SK-N-SH (cell line): Measurements from ENCODE around the gene SLC25A21. TPM values are rescaled to one million over a fixed set of nuclear protein-coding genes. Genes with fewer than 3 reads are reported as not detected.

Experiments
- CTCF ChIA-PET: fragments of 300-600, 350-600 bp; formaldehyde crosslinking; extraction: SDS; loops from one replicate; lab custom pipeline; 2021; lab: Yijun Ruan, JAX
- POLR2A ChIA-PET: fragments of 350-600 bp; sonication (Branson Sonifier 250); formaldehyde crosslinking; extraction: SDS; loops from one replicate; lab custom pipeline; 2020; ENCODE audit warnings: antibody characterized with exemption, inconsistent platforms; lab: Yijun Ruan, JAX
- DNase-seq: peaks from one replicate; pipeline ENCODE4 v3.0.0; 2012
- H2AFZ ChIP-seq: fragments of 200-600 bp; sonication (generic); 2 replicates; pipeline ENCODE4 v1.8.1; 2016; ENCODE audit warnings: antibody characterized with exemption, mild to moderate bottlenecking, low read depth
- H3F3A ChIP-seq: fragments of 200-600 bp; sonication (generic); replicated peaks from 2 replicates; pipeline ENCODE3; 2016; ENCODE audit warnings: antibody characterized with exemption, mild to moderate bottlenecking; ENCODE audit not compliant: insufficient read depth
- H3K27ac ChIP-seq, 2 experiments: fragments of 200-500 bp in 1 of 2; fragments of 200-600 bp in 1 of 2; sonication (Bioruptor generic) in 1 of 2; sonication (generic), shearing (Covaris generic) in 1 of 2; 2 replicates each; pipeline versions ENCODE4 v1.5.1 to v1.6.1; 2014 to 2016; ENCODE audit warnings: low read depth in 2 of 2, inconsistent platforms in 1 of 2, low read length in 1 of 2, mild to moderate bottlenecking in 1 of 2, mixed read lengths in 1 of 2
- H3K27me3 ChIP-seq: fragments of 200-600 bp; sonication (generic), shearing (Covaris generic); 2 replicates; pipeline ENCODE4 v1.6.1; 2016; ENCODE audit warnings: mixed run types; ENCODE audit not compliant: insufficient read depth
- H3K36me3 ChIP-seq, 2 experiments: fragments of 200-500 bp in 1 of 2; fragments of 200-600 bp in 1 of 2; sonication (Bioruptor generic) in 1 of 2; sonication (generic) in 1 of 2; replicated peaks in 1 of 2; 2 replicates each; pipeline versions ENCODE3 to v1.5.1; 2014 to 2016; ENCODE audit warnings: low read length in 1 of 2, mild to moderate bottlenecking in 1 of 2; ENCODE audit not compliant: insufficient read depth in 2 of 2, control insufficient read depth in 1 of 2
- H3K4me1 ChIP-seq, 2 experiments: fragments of 200-500 bp in 1 of 2; fragments of 200-600 bp in 1 of 2; sonication (Bioruptor generic) in 1 of 2; sonication (generic), shearing (Covaris generic) in 1 of 2; 2 replicates each; pipeline versions ENCODE4 v1.5.1 to v1.6.1; 2014 to 2016; ENCODE audit warnings: low read depth in 1 of 2, low read length in 1 of 2, mixed run types in 1 of 2; ENCODE audit not compliant: insufficient read depth in 2 of 2, control insufficient read depth in 1 of 2
- H3K4me2 ChIP-seq: fragments of 200-600 bp; sonication (generic), shearing (Covaris generic); 2 replicates; pipeline ENCODE4 v1.6.1; 2017; ENCODE audit warnings: mixed run types
- H3K4me3 ChIP-seq, 2 experiments: fragments of 200-500 bp in 1 of 2; fragments of 200-600 bp in 1 of 2; sonication (Bioruptor generic) in 1 of 2; sonication (generic), shearing (Covaris generic) in 1 of 2; 2 replicates each; pipeline versions ENCODE4 v1.5.1 to v1.8.1; 2014 to 2016; ENCODE audit warnings: low read depth in 2 of 2, inconsistent platforms in 1 of 2, low read length in 1 of 2, mild to moderate bottlenecking in 1 of 2, mixed read lengths in 1 of 2, moderate library complexity in 1 of 2
- H3K79me2 ChIP-seq: fragments of 200-600 bp; sonication (generic); 2 replicates; pipeline ENCODE4 v1.8.1; 2017; ENCODE audit warnings: mild to moderate bottlenecking; ENCODE audit not compliant: insufficient read depth
- H3K9ac ChIP-seq: fragments of 200-600 bp; sonication (generic); 2 replicates; pipeline ENCODE4 v1.6.1; 2017; ENCODE audit warnings: mixed run types
- H3K9me2 ChIP-seq: fragments of 200-600 bp; sonication (generic); 2 replicates; pipeline ENCODE4 v1.6.1; 2017; ENCODE audit warnings: mixed run types
- H3K9me3 ChIP-seq: fragments of 200-600 bp; sonication (generic); 2 replicates; pipeline ENCODE4 v1.6.1; 2017; ENCODE audit warnings: mixed run types, mild to moderate bottlenecking, moderate library complexity
- H4K20me1 ChIP-seq: fragments of 200-600 bp; sonication (generic); 2 replicates; pipeline ENCODE4 v1.6.1; 2017; ENCODE audit warnings: mild to moderate bottlenecking, mixed run types; ENCODE audit not compliant: insufficient read depth
- EP300 ChIP-seq, 2 experiments: IDR thresholded peaks; 2 replicates each; pipeline versions ENCODE4 v1.4.0 to v1.6.1; 2012; ENCODE audit warnings: borderline replicate concordance in 1 of 2, low read depth in 1 of 2, low read length in 1 of 2
- EZH2phosphoT487 ChIP-seq: fragments of 200-600 bp; sonication (generic); IDR thresholded peaks from 2 replicates; pipeline ENCODE4 v1.6.1; 2017; ENCODE audit warnings: low read depth, mixed run types, mild to moderate bottlenecking, antibody characterized with exemption, moderate library complexity, borderline replicate concordance
- FOXM1 ChIP-seq: IDR thresholded peaks from 2 replicates; pipeline ENCODE4 v1.4.0; 2012; ENCODE audit warnings: low read depth, mild to moderate bottlenecking
- GATA2 ChIP-seq: sonication (generic); formaldehyde crosslinking; IDR thresholded peaks from 2 replicates; pipeline ENCODE4 v1.5.0; 2020; ENCODE audit warnings: mild to moderate bottlenecking, missing genetic modification reagents
- MEF2A ChIP-seq: IDR thresholded peaks from 2 replicates; pipeline ENCODE4 v1.4.0; 2012; ENCODE audit warnings: low read depth, borderline replicate concordance
- MXI1 ChIP-seq: IDR thresholded peaks from 2 replicates; pipeline ENCODE4 v1.6.1; 2012; ENCODE audit warnings: mild to moderate bottlenecking, low read depth, low read length, improper control_type of control experiment
- NFIC ChIP-seq: IDR thresholded peaks from 2 replicates; pipeline ENCODE4 v1.4.0; 2012; ENCODE audit warnings: borderline replicate concordance
- RAD21 ChIP-seq: IDR thresholded peaks from 2 replicates; pipeline ENCODE4 v1.6.1; 2012; ENCODE audit warnings: mild to moderate bottlenecking, low read length
- RCOR1 ChIP-seq: fragments of 150-350 bp; IDR thresholded peaks from 2 replicates; pipeline ENCODE4 v1.6.1; 2017; ENCODE audit warnings: antibody characterized with exemption, low read length
- RFX5 ChIP-seq: IDR thresholded peaks from 2 replicates; pipeline ENCODE4 v1.6.1; 2012; ENCODE audit warnings: mild to moderate bottlenecking, improper control_type of control experiment, low read length
- SIN3A ChIP-seq: IDR thresholded peaks from 2 replicates; pipeline ENCODE4 v1.6.1; 2012; ENCODE audit warnings: low read depth, mild to moderate bottlenecking, low read length, moderate library complexity, borderline replicate concordance
- SMC3 ChIP-seq: IDR thresholded peaks from 2 replicates; pipeline ENCODE4 v1.6.1; 2012; ENCODE audit warnings: low read depth, low read length, improper control_type of control experiment
- TAF1 ChIP-seq: IDR thresholded peaks from 2 replicates; pipeline ENCODE4 v1.6.1; 2012; ENCODE audit warnings: low read depth, mild to moderate bottlenecking, low read length, moderate library complexity, borderline replicate concordance
- TEAD4 ChIP-seq: IDR thresholded peaks from 2 replicates; pipeline ENCODE4 v1.4.0; 2012; ENCODE audit warnings: mild to moderate bottlenecking, borderline replicate concordance; ENCODE audit not compliant: insufficient read depth
- WGBS: methylation state at CpG from one replicate; pipeline ENCODE4 v1.1.6; 2017; ENCODE audit warnings: low lambda C conversion rate; 5-methylcytosine and 5-hydroxymethylcytosine counted together
- polyA plus RNA-seq, 3 experiments: library from polyadenylated mRNA; depleted of rRNA; stranded (reverse); fragments of >200 nt; gene quantifications; 2 replicates each; pipeline ENCODE4 v1.2.3, GENCODE V29; 2012
- TF ChIP-seq, protein P1 (sequence below): fragments of 150-350 bp; IDR thresholded peaks from 2 replicates; pipeline ENCODE4 v1.6.1; 2016; ENCODE audit warnings: mild to moderate bottlenecking, low read depth, low read length
- TF ChIP-seq, protein P2 (sequence below): IDR thresholded peaks from 2 replicates; pipeline ENCODE4; 2012
- TF ChIP-seq, protein P3 (sequence below): fragments of 150-350 bp; IDR thresholded peaks from 2 replicates; pipeline ENCODE4 v1.6.1; 2017; ENCODE audit warnings: antibody characterized with exemption, low read length, low read depth, borderline replicate concordance
- TF ChIP-seq, protein P4 (sequence below): IDR thresholded peaks from 2 replicates; pipeline ENCODE4 v1.4.0; 2012; ENCODE audit warnings: low read depth, borderline replicate concordance
- TF ChIP-seq, protein P5 (sequence below): IDR thresholded peaks from 2 replicates; pipeline ENCODE4 v1.4.0; 2012; ENCODE audit warnings: low read depth, borderline replicate concordance

Gene SLC25A21
- polyA plus RNA-seq, 1 of the 3 experiments (the other 2 are of a cell fraction) = not detected

DNA sequence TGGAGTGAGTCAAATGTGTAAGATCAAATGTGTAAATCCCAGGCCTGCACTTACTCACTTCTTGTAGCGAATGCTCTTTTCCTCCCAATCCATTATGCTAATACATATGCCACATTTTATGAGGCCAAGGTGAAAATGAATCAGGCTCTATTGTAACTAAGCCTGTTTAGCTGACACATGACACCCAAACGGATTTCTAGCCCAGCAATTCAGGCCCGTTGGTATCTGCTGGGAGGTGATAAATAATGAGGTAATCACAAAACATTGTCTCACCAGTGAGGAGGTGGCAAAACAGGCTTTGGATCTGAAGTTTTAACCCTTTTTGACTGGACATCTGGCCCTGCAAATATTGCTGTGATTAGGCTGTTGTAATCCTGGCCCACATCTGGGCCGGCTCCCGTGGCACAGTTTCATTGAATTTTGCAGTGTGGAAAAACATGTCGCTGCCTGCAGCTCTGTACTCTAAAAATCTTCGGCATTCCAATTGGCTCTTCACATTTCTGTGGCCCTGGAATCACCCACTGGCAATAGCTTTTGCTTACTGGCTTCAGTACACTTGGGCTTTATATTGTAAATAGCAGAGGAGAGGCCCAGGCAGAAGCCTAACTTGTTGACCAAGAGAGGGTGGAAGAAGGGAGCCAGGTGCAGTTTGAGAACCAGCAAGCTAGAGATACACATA is 404.7 kb downstream of the SLC25A21 start:
- Histone ChIP-seq H3K27me3 (no peaks in the 10 kb centered on the region), H3K9me3 (no peaks in the 10 kb centered on the region), H3K36me3 (no peaks in the 10 kb centered on the region), H3K9me2 (no peaks in the 10 kb centered on the region), H3K4me2 (no peak overlapping the region), H3F3A (no peaks in the 10 kb centered on the region), H3K9ac (no peak overlapping the region), H3K4me3 (no peak overlapping the region), H3K27ac (no peak overlapping the region), H3K4me1 (no peaks in the 10 kb centered on the region), H4K20me1 (no peaks in the 10 kb centered on the region), H3K79me2 (no peaks in the 10 kb centered on the region), H2AFZ (no peak overlapping the region)
- ChIA-PET POLR2A (no interaction called here), CTCF (no interaction called here)
- TF ChIP-seq SMC3 (no peak), MEF2A (no peak), FOXM1 (no peak), TEAD4 (no peak), RCOR1 (no peak)
- TF ChIP-seq, protein P1, sequence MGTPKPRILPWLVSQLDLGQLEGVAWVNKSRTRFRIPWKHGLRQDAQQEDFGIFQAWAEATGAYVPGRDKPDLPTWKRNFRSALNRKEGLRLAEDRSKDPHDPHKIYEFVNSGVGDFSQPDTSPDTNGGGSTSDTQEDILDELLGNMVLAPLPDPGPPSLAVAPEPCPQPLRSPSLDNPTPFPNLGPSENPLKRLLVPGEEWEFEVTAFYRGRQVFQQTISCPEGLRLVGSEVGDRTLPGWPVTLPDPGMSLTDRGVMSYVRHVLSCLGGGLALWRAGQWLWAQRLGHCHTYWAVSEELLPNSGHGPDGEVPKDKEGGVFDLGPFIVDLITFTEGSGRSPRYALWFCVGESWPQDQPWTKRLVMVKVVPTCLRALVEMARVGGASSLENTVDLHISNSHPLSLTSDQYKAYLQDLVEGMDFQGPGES = no peak
- TF ChIP-seq, protein P2, sequence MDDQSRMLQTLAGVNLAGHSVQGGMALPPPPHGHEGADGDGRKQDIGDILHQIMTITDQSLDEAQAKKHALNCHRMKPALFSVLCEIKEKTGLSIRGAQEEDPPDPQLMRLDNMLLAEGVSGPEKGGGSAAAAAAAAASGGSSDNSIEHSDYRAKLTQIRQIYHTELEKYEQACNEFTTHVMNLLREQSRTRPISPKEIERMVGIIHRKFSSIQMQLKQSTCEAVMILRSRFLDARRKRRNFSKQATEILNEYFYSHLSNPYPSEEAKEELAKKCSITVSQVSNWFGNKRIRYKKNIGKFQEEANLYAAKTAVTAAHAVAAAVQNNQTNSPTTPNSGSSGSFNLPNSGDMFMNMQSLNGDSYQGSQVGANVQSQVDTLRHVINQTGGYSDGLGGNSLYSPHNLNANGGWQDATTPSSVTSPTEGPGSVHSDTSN = no peak
- 12% methylated on average over 7 of the region's 7 CpGs for WGBS
- no peak for DNase-seq

DNA sequence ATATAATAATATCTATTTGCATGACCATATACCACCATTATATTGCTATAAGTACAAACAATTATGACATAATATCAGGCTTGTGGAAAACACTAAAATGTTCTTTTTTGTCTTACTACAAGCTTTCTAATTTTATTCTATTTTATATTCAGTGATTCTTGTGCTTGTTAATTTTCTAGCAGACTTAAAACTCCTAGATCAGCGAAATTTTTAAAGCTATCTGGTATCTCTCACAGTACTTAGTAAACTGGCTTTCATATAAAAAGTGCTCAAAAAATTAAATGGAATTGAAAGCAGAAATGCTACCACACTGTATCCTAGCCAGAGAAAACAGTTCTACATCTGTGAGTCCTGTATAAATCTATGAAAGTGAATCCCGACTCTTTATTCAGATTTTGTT is 405.4 kb downstream of the SLC25A21 start:
- WGBS = 9% methylated on average over 2 of the region's 2 CpGs
- no peak overlapping the region for H3K4me2 ChIP-seq

More for the DNA sequence above, 405.4 kb downstream of the SLC25A21 start:
- Histone ChIP-seq H3K4me3 (no peak overlapping the region), H3F3A (no peaks in the 10 kb centered on the region), H3K79me2 (no peaks in the 10 kb centered on the region), H4K20me1 (no peaks in the 10 kb centered on the region), H3K9me3 (no peaks in the 10 kb centered on the region), H3K4me1 (no peaks in the 10 kb centered on the region; a peak in 1 of 4 replicates), H3K27ac (no peak overlapping the region), H3K9ac (no peak overlapping the region), H2AFZ (no peak overlapping the region), H3K36me3 (no peaks in the 10 kb centered on the region), H3K9me2 (no peaks in the 10 kb centered on the region), H3K27me3 (no peaks in the 10 kb centered on the region)
- CTCF ChIA-PET = no interaction called here
- DNase-seq = no peak
- TF ChIP-seq SMC3 (no peak), EP300 (IDR thresholded peaks at IDR 0.05; ENCODE audit: borderline replicate concordance in 1 of 2, low read depth in 1 of 2, low read length in 1 of 2) (no peak), RCOR1 (no peak), TAF1 (no peak), GATA2 (no peak), TEAD4 (no peak), MXI1 (no peak), RFX5 (no peak), SIN3A (no peak), EZH2phosphoT487 (no peak), NFIC (no peak), RAD21 (no peak)
- TF ChIP-seq, protein P3, sequence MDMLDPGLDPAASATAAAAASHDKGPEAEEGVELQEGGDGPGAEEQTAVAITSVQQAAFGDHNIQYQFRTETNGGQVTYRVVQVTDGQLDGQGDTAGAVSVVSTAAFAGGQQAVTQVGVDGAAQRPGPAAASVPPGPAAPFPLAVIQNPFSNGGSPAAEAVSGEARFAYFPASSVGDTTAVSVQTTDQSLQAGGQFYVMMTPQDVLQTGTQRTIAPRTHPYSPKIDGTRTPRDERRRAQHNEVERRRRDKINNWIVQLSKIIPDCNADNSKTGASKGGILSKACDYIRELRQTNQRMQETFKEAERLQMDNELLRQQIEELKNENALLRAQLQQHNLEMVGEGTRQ = no peak
- TF ChIP-seq, protein P4, sequence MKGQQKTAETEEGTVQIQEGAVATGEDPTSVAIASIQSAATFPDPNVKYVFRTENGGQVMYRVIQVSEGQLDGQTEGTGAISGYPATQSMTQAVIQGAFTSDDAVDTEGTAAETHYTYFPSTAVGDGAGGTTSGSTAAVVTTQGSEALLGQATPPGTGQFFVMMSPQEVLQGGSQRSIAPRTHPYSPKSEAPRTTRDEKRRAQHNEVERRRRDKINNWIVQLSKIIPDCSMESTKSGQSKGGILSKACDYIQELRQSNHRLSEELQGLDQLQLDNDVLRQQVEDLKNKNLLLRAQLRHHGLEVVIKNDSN = no peak
- TF ChIP-seq, protein P5, sequence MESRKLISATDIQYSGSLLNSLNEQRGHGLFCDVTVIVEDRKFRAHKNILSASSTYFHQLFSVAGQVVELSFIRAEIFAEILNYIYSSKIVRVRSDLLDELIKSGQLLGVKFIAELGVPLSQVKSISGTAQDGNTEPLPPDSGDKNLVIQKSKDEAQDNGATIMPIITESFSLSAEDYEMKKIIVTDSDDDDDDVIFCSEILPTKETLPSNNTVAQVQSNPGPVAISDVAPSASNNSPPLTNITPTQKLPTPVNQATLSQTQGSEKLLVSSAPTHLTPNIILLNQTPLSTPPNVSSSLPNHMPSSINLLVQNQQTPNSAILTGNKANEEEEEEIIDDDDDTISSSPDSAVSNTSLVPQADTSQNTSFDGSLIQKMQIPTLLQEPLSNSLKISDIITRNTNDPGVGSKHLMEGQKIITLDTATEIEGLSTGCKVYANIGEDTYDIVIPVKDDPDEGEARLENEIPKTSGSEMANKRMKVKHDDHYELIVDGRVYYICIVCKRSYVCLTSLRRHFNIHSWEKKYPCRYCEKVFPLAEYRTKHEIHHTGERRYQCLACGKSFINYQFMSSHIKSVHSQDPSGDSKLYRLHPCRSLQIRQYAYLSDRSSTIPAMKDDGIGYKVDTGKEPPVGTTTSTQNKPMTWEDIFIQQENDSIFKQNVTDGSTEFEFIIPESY = no peak
- POLR2A ChIA-PET = no interaction called here
